ENCODE data around the gene CCDC110. TPM values are rescaled to one million over a fixed set of nuclear protein-coding genes. Genes with fewer than 3 reads are reported as not detected.
A peak's percentile ranks its signal among the peaks of the same experiment; 100 is the strongest.
"Not testable (repeated sequence)": the region's sequence is repeated elsewhere in the genome, so short reads cannot be mapped to it uniquely, and the experiment has no call there.

The CCDC110 gene
- total RNA-seq, 1 experiment from 2014 or later: 4.3 TPM

DNA sequence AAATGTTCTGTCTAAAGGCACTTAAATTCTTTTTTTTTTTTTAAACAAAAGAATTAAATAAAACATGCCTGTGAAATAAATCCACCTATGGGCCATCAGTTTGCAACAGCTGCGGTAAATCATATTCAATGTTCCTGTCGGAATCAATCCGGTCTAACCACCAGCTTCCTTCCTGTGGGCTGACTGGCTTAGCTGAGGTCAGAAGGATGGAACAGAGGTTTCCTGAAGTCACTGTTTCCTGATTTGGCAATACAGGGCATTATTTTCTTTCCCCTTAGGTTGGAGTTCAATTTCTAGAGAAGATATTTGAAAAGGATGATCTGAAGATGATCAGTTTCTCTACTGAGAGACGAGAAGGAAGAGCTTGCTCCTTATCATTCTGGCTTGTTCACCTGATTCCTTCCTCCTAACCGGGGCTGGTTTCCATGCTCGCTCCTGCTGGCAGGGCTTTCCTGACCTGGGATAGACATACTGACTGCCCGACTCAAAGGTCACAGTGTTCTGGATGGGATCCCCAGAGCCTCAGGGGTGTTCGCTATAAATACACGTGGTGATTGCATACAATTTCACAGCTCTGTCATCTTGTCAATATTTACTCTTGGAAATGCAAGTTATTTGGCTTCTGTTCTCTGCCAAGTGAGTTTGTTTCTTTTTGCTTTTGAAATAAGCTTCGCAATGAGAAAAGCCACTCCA lies 42.1 kb upstream of the CCDC110 start:
- intact Hi-C loops (cut with micrococcal nuclease; ENCODE audit: unreplicated experiment): no loop called here
- H3K79me2 ChIP-seq (ENCODE audit: low read depth): no peaks in the 10 kb centered on the region
- peak overlapping the region; percentile 31 for H3K4me2 ChIP-seq
- H4K20me1 ChIP-seq (ENCODE audit: insufficient read depth): no peaks in the 10 kb centered on the region
- H3F3A ChIP-seq (ENCODE audit: insufficient read depth, low read depth): no peaks in the 10 kb centered on the region
- no peak overlapping the region for H3K27ac ChIP-seq
- no peak overlapping the region for H3K4me3 ChIP-seq
- H3K9me2 ChIP-seq (ENCODE audit: insufficient read depth): no peaks in the 10 kb centered on the region
- ChIA-PET POLR2A (ENCODE audit: unreplicated experiment) (no interaction called here), CTCF (no interaction called here)
- H3K27me3 ChIP-seq (ENCODE audit: insufficient read depth, low read depth): no peaks in the 10 kb centered on the region
- TF ChIP-seq EZH2 (IDR thresholded peaks at IDR 0.05; ENCODE audit: low read depth): no peak
- TF ChIP-seq CTCF (conservative IDR thresholded peaks at IDR 0.05): no peak
- H3K4me1 ChIP-seq (replicated peaks; ENCODE audit: insufficient read depth): peaks cover 2% of the 10 kb centered on the region
- no TSS peak for BruUV-seq (replicated peaks)
- H3K9me3 ChIP-seq (ENCODE audit: insufficient read depth, low read depth): no peaks in the 10 kb centered on the region
- DNase-seq: no peak
- H2AFZ ChIP-seq: no peak overlapping the region
- H3K36me3 ChIP-seq (ENCODE audit: low read depth): no peaks in the 10 kb centered on the region

GRCh38 chr4:185512516-185512915 lies 41.0 kb upstream of the CCDC110 start:
- H2AFZ ChIP-seq: no peak overlapping the region
- BruUV-seq (replicated peaks): no TSS peak
- intact Hi-C loops (cut with micrococcal nuclease; ENCODE audit: unreplicated experiment): no loop called here
- no peaks in the 10 kb centered on the region for H3K36me3 ChIP-seq (ENCODE audit: low read depth)
- no peaks in the 10 kb centered on the region for H4K20me1 ChIP-seq (ENCODE audit: insufficient read depth)
- H3F3A ChIP-seq (ENCODE audit: insufficient read depth, low read depth): no peaks in the 10 kb centered on the region
- no peak for DNase-seq
- no peaks in the 10 kb centered on the region for H3K9me2 ChIP-seq (ENCODE audit: insufficient read depth)
- TF ChIP-seq CTCF (conservative IDR thresholded peaks at IDR 0.05) (no peak), EZH2 (IDR thresholded peaks at IDR 0.05; ENCODE audit: low read depth) (no peak)
- H3K27ac ChIP-seq: no peak overlapping the region
- no peak overlapping the region for H3K4me2 ChIP-seq
- peaks cover 13% of the 10 kb centered on the region for H3K4me1 ChIP-seq (replicated peaks; ENCODE audit: insufficient read depth)
- no peaks in the 10 kb centered on the region for H3K27me3 ChIP-seq (ENCODE audit: insufficient read depth, low read depth)
- H3K4me3 ChIP-seq: no peak overlapping the region
- H3K9me3 ChIP-seq (ENCODE audit: insufficient read depth, low read depth): no peaks in the 10 kb centered on the region
- no peaks in the 10 kb centered on the region for H3K79me2 ChIP-seq (ENCODE audit: low read depth)
- POLR2A ChIA-PET (ENCODE audit: unreplicated experiment): interaction anchor here (0.7 kb wide), 1 partner anchor 47 kb away, joined by 10 read pairs; no protein-coding TSS in a partner anchor
- CTCF ChIA-PET: no interaction called here

GRCh38 chr4:185511243-185511642 lies 39.7 kb upstream of the CCDC110 start:
- H2AFZ ChIP-seq; H3F3A ChIP-seq (ENCODE audit: insufficient read depth, low read depth); H3K36me3 ChIP-seq (ENCODE audit: low read depth); H3K4me3 ChIP-seq; POLR2A ChIA-PET (ENCODE audit: unreplicated experiment); BruUV-seq (replicated peaks); DNase-seq; H3K27me3 ChIP-seq (ENCODE audit: insufficient read depth, low read depth); H3K9me3 ChIP-seq (ENCODE audit: insufficient read depth, low read depth); H3K9me2 ChIP-seq (ENCODE audit: insufficient read depth); H3K27ac ChIP-seq; intact Hi-C loops (cut with micrococcal nuclease; ENCODE audit: unreplicated experiment); H3K4me2 ChIP-seq; H3K79me2 ChIP-seq (ENCODE audit: low read depth); H4K20me1 ChIP-seq (ENCODE audit: insufficient read depth); CTCF ChIA-PET: not testable (repeated sequence)
- peaks cover 13% of the 10 kb centered on the region for H3K4me1 ChIP-seq (replicated peaks; ENCODE audit: insufficient read depth)

- Histone ChIP-seq H3K4me1 (replicated peaks; ENCODE audit: insufficient read depth) (peaks cover 13% of the 10 kb centered on the region), H3K27ac (no peak overlapping the region), H3K27me3 (ENCODE audit: insufficient read depth, low read depth) (no peaks in the 10 kb centered on the region), H4K20me1 (ENCODE audit: insufficient read depth) (no peaks in the 10 kb centered on the region), H3K4me2 (no peak overlapping the region), H3K4me3 (no peak overlapping the region), H3K79me2 (ENCODE audit: low read depth) (no peaks in the 10 kb centered on the region), H3K9me2 (ENCODE audit: insufficient read depth) (no peaks in the 10 kb centered on the region), H3K36me3 (ENCODE audit: low read depth) (no peaks in the 10 kb centered on the region), H3F3A (ENCODE audit: insufficient read depth, low read depth) (no peaks in the 10 kb centered on the region), H3K9me3 (ENCODE audit: insufficient read depth, low read depth) (no peaks in the 10 kb centered on the region), H2AFZ (no peak overlapping the region)
- intact Hi-C loops (cut with micrococcal nuclease; ENCODE audit: unreplicated experiment): no loop called here
- TF ChIP-seq EZH2 (IDR thresholded peaks at IDR 0.05; ENCODE audit: low read depth): no peak
- TF ChIP-seq CTCF (conservative IDR thresholded peaks at IDR 0.05): no peak
- no peak for DNase-seq
- ChIA-PET CTCF (no interaction called here), POLR2A (ENCODE audit: unreplicated experiment) (no interaction called here)
- BruUV-seq (replicated peaks): no TSS peak
Measured at GRCh38 chr4:185510806-185511205, 39.3 kb upstream of the CCDC110 start.

All from PC-9 (cell line).